Progenitor cell of endocrine pancreas (in vitro differentiated cells): Measurements from ENCODE around the gene ZNF438. TPM values are rescaled to one million over a fixed set of nuclear protein-coding genes. Genes with fewer than 3 reads are reported as not detected.
"Not testable (repeated sequence)": the region's sequence is repeated elsewhere in the genome, so short reads cannot be mapped to it uniquely, and the experiment has no call there.

Source experiments
- DNase-seq: peaks from one replicate; pipeline ENCODE4 v3.0.0; 2021; ENCODE audit warnings: low spot score; ENCODE audit not compliant: unreplicated experiment
- H3K27ac Mint-ChIP-seq: 2 replicates; pipeline ENCODE4 v1.8.0; 2021; ENCODE audit warnings: mild to moderate bottlenecking, moderate library complexity, mixed read lengths
- H3K27me3 Mint-ChIP-seq: 2 replicates; pipeline ENCODE4 v1.8.0; 2021; ENCODE audit warnings: mixed read lengths
- H3K36me3 Mint-ChIP-seq: 2 replicates; pipeline ENCODE4 v1.8.0; 2022; ENCODE audit warnings: mixed read lengths; ENCODE audit not compliant: insufficient read depth
- H3K4me1 Mint-ChIP-seq: 2 replicates; pipeline ENCODE4 v1.8.0; 2021; ENCODE audit warnings: low read depth, mixed read lengths
- H3K4me3 Mint-ChIP-seq: 2 replicates; pipeline ENCODE4 v1.8.0; 2021; ENCODE audit warnings: low read depth, mild to moderate bottlenecking, moderate library complexity, mixed read lengths
- H3K9me3 Mint-ChIP-seq: 2 replicates; pipeline ENCODE4 v1.8.0; 2021; ENCODE audit warnings: low read depth, mixed read lengths
- total RNA-seq: library from RNA; stranded (reverse); gene quantifications from 2 replicates; pipeline ENCODE4 v1.2.1, GENCODE V29; 2021
- TF ChIP-seq, protein P1 (sequence below): fragments of 200-600 bp; sonication (generic); IDR thresholded peaks from one replicate; pipeline ENCODE4 v1.5.0; 2021; ENCODE audit warnings: antibody characterized with exemption, mild to moderate bottlenecking; ENCODE audit not compliant: unreplicated experiment

ZNF438 gene
- total RNA-seq, 1 donor from 2014 or later = 6.6 TPM

DNA sequence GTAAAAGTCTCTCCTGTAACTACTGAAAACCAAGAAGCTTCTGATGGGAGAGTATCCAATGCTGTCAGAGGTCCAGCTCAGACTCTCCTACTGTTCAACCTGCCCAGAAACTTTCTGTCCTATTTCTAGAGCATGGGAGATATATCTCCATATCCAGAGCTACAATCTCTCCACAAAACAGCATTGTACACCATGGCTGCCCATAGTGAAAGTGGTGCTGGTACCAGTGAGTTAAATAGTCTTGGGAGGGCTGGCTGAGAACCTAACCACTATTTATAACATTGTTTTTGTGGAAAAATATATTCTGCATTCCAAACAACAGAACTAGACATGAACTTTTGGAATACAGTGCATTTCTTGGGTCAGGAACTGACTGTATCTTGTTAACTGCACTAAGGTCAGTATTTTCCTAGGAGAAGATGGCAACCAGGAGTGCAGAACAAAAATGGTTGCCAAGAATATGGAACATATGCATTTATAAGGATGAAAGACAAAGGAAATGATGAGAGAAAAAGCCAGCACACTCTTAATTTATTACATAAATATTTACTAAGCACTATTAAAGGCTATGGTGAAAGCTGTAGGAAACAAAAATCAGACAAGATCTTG lies 91.9 kb downstream of the ZNF438 start:
- Mint-ChIP-seq H3K27ac (no peak overlapping the region), H3K9me3 (no peaks in the 10 kb centered on the region), H3K27me3 (no peaks in the 10 kb centered on the region), H3K4me3 (no peak overlapping the region), H3K36me3 (peaks cover 9% of the 10 kb centered on the region), H3K4me1 (peaks cover 9% of the 10 kb centered on the region)
- no peak for DNase-seq
- TF ChIP-seq, protein P1, sequence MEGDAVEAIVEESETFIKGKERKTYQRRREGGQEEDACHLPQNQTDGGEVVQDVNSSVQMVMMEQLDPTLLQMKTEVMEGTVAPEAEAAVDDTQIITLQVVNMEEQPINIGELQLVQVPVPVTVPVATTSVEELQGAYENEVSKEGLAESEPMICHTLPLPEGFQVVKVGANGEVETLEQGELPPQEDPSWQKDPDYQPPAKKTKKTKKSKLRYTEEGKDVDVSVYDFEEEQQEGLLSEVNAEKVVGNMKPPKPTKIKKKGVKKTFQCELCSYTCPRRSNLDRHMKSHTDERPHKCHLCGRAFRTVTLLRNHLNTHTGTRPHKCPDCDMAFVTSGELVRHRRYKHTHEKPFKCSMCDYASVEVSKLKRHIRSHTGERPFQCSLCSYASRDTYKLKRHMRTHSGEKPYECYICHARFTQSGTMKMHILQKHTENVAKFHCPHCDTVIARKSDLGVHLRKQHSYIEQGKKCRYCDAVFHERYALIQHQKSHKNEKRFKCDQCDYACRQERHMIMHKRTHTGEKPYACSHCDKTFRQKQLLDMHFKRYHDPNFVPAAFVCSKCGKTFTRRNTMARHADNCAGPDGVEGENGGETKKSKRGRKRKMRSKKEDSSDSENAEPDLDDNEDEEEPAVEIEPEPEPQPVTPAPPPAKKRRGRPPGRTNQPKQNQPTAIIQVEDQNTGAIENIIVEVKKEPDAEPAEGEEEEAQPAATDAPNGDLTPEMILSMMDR = no peak

DNA sequence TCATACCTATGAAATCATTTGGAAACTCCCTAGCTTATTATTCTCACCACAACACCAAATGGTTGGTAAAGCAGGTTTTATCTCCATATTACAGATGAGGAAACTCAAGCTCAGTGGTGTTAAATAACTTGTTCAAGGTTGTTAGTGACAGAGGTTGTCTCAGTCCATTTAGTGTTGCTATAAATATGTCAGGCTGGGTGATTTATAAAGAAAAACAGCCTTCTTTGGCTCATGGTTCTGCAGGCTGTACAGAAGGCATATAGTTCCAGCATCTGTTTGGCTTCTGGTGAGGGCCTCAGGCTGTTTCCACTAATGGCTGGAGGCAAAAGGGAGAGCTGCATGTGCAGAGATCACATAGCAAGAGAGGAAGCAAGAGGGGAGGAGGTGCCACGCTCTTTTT lies 96.6 kb downstream of the ZNF438 start:
- H3K36me3 Mint-ChIP-seq = peaks cover 16% of the 10 kb centered on the region
- TF ChIP-seq, protein P1 = no peak
- no peaks in the 10 kb centered on the region for H3K27me3 Mint-ChIP-seq
- H3K4me1 Mint-ChIP-seq = no peaks in the 10 kb centered on the region
- DNase-seq = no peak
- peaks cover 4% of the 10 kb centered on the region for H3K9me3 Mint-ChIP-seq
- no peak overlapping the region for H3K4me3 Mint-ChIP-seq
- H3K27ac Mint-ChIP-seq = no peak overlapping the region

DNA sequence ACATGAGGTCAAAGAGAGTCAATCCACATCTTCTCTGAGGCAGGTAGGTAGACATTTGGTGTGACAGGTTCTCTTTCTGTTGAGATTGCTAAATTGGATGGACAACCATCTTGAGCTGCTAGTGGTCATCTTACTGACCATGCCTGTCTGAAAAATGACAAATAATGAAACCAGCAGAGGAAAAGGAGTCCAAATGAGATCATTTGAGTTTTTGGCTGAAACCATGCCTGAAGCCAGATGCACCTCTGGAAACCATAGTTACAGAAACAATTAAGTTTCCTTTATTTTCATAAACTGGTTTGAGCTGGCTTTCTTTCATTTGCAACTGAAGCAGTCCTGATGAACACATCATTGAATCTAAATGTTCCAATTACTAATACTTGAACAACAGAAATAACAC lies 100.6 kb downstream of the ZNF438 start:
- no peaks in the 10 kb centered on the region for H3K4me1 Mint-ChIP-seq
- H3K27ac Mint-ChIP-seq = no peak overlapping the region
- H3K9me3 Mint-ChIP-seq = peaks cover 13% of the 10 kb centered on the region
- H3K4me3 Mint-ChIP-seq = no peak overlapping the region
- DNase-seq = no peak
- TF ChIP-seq, protein P1 = no peak
- H3K36me3 Mint-ChIP-seq = peaks cover 27% of the 10 kb centered on the region
- no peaks in the 10 kb centered on the region for H3K27me3 Mint-ChIP-seq

DNA sequence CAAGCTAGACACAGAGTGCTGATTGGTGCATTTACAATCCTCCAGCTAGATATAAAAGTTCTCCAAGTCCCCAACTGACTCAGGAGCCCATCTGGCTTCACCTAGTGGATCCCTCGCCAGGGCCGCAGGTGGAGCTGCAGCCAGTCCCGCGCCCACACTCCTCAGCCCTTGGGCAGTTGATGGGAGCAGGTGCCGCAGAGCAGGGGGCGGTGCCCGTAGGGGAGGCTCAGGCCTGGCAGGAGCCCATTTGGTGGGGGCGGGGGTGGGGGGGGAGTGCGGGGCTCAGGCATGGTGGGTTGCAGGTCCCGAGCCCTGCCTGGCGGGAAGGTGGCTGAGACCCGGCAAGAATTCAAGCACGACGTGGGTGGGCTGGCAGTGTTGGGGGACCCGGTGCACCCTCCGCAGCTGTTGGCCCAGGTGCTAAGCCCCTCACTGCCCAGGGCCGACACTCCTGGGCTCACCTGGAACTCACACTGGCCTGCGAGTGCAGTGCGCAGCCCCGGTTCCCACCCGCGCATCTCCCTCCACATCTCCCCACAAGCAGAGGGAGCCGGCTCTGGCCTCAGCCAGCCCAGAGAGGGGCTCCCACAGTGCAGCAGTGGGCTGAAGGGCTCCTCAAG lies 101.7 kb downstream of the ZNF438 start:
- H3K27me3 Mint-ChIP-seq = no peaks in the 10 kb centered on the region
- TF ChIP-seq, protein P1 = no peak
- H3K4me3 Mint-ChIP-seq = no peak overlapping the region
- H3K4me1 Mint-ChIP-seq = no peaks in the 10 kb centered on the region
- no peak for DNase-seq
- peaks cover 19% of the 10 kb centered on the region for H3K9me3 Mint-ChIP-seq
- no peak overlapping the region for H3K27ac Mint-ChIP-seq
- H3K36me3 Mint-ChIP-seq = peaks cover 25% of the 10 kb centered on the region

DNA sequence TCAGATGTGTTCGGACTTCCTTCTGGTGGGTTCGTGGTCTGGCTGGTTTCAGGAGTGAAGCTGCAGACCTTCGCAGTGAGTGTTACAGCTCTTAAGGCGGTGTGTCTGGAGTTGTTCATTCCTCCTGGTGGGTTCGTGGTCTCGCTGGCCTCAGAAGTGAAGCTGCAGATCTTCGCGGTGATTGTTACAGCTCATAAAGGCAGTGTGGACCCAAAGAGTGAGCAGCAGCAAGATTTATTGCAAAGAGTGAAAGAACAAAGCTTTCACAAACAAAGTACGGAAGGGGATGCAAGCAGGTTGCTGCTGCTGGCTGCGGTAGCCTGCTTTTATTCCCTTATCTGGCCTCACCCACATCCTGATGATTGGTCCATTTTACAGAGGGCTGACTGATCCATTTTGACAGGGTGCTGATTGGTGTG lies 102.3 kb downstream of the ZNF438 start:
- Mint-ChIP-seq H3K36me3 (peaks cover 28% of the 10 kb centered on the region), H3K9me3 (peaks cover 24% of the 10 kb centered on the region)
- H3K27me3 Mint-ChIP-seq, H3K4me1 Mint-ChIP-seq, H3K4me3 Mint-ChIP-seq, H3K27ac Mint-ChIP-seq, DNase-seq: not testable (repeated sequence)

DNA sequence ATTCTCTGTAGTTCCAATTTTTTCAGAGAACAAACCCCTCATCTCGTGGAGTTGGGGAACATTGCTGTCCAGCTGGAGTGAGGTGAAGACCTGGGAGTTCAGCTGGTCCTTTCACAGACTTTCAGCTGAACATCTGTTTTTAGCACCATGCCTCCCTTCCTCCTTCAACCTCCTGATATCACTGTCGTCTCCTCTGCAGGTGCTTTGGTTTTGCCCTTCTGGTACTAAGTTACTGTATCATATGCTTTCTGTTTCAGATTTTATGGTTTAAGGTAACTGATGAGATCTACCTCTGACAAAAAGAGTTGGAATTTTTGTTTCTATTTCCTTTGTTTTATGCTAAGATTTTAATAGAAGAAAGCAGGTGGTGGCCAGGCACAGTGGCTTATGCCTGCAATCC lies 102.9 kb downstream of the ZNF438 start:
- H3K27ac Mint-ChIP-seq = no peak overlapping the region
- peaks cover 28% of the 10 kb centered on the region for H3K9me3 Mint-ChIP-seq
- TF ChIP-seq, protein P1 = no peak

More for the DNA sequence above, 102.9 kb downstream of the ZNF438 start:
- no peaks in the 10 kb centered on the region for H3K4me1 Mint-ChIP-seq
- H3K4me3 Mint-ChIP-seq = no peak overlapping the region
- DNase-seq = no peak
- no peaks in the 10 kb centered on the region for H3K27me3 Mint-ChIP-seq
- peaks cover 32% of the 10 kb centered on the region for H3K36me3 Mint-ChIP-seq
